PC-3 (cell line): ENCODE results near the gene ABCC10.

Source experiments
- EZH2 ChIP-seq: fragments of 300-600 bp; sonication (generic); IDR thresholded peaks from one replicate; pipeline ENCODE4 v1.6.1; 2017; ENCODE audit warnings: antibody characterized with exemption, mild to moderate bottlenecking, low read length; ENCODE audit not compliant: unreplicated experiment
- EZH2phosphoT487 ChIP-seq: fragments of 300-600 bp; sonication (generic); IDR thresholded peaks from 2 replicates; pipeline ENCODE4 v1.6.1; 2018; ENCODE audit warnings: mild to moderate bottlenecking, antibody characterized with exemption, low read length, borderline replicate concordance
- TF ChIP-seq, protein P1 (sequence below): fragments of 300-600 bp; sonication (generic); conservative IDR thresholded peaks from 2 replicates; pipeline ENCODE4 v1.5.1; 2017; ENCODE audit warnings: antibody characterized with exemption, low read depth, mild to moderate bottlenecking, low read length

DNA sequence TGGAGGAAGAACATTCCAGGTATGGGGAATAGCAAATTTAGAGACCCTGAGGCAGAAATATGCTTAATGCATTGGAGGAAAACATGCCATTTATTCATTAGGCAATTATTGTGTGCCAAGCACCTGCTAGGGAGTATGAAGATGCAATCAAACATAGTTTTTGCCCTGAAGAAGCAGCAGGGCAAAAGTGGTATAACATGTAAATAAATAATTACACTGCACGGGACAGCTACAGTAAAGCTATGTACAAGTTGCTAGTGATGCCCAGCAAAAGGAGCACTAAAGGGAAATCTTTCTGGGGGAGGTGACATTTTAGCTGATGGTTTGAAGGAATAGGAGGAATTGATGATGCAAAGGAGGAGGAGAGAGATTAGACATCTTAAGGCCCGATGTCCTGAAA is 49.4 kb downstream of the ABCC10 start:
- TF ChIP-seq, protein P1, sequence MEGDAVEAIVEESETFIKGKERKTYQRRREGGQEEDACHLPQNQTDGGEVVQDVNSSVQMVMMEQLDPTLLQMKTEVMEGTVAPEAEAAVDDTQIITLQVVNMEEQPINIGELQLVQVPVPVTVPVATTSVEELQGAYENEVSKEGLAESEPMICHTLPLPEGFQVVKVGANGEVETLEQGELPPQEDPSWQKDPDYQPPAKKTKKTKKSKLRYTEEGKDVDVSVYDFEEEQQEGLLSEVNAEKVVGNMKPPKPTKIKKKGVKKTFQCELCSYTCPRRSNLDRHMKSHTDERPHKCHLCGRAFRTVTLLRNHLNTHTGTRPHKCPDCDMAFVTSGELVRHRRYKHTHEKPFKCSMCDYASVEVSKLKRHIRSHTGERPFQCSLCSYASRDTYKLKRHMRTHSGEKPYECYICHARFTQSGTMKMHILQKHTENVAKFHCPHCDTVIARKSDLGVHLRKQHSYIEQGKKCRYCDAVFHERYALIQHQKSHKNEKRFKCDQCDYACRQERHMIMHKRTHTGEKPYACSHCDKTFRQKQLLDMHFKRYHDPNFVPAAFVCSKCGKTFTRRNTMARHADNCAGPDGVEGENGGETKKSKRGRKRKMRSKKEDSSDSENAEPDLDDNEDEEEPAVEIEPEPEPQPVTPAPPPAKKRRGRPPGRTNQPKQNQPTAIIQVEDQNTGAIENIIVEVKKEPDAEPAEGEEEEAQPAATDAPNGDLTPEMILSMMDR, result no peak
- no peak for TF ChIP-seq EZH2
- no peak for TF ChIP-seq EZH2phosphoT487
